Hepatocyte (in vitro differentiated cells): ENCODE data around the gene CLEC18C.
"Not testable (repeated sequence)": the region's sequence is repeated elsewhere in the genome, so short reads cannot be mapped to it uniquely, and the experiment has no call there.

Source experiments
- CTCF ChIP-seq: fragments of 200-600 bp; sonication (generic); IDR thresholded peaks from 2 replicates; pipeline ENCODE4 v1.5.1; 2016; ENCODE audit warnings: antibody characterized with exemption, mild to moderate bottlenecking; ENCODE audit not compliant: poor library complexity
- EZH2phosphoT487 ChIP-seq: fragments of 200-600 bp; sonication (generic); IDR thresholded peaks from one replicate; pipeline ENCODE4 v1.6.1; 2018; ENCODE audit warnings: antibody characterized with exemption, mild to moderate bottlenecking, low read depth, moderate library complexity; ENCODE audit not compliant: unreplicated experiment, severe bottlenecking

GRCh38 chr16:70143231-70143895 lies 30.2 kb upstream of the CLEC18C start:
- TF ChIP-seq CTCF, EZH2phosphoT487: not testable (repeated sequence)
